ENCODE measurements around the gene STON2.
A peak's percentile ranks its signal among the peaks of the same experiment; 100 is the strongest.
"Not testable (repeated sequence)": the region's sequence is repeated elsewhere in the genome, so short reads cannot be mapped to it uniquely, and the experiment has no call there.

STON2 gene

GRCh38 chr14:81223788-81224187 is 176.3 kb downstream of the STON2 start:
- DNase-seq (ENCODE audit: low read depth in 2 of 2), result not testable (repeated sequence)

- no peak for DNase-seq (ENCODE audit: low read depth in 2 of 2)
Observed at GRCh38 chr14:81222691-81223090, 177.4 kb downstream of the STON2 start.

- DNase-seq (ENCODE audit: low read depth in 2 of 2), result no peak
Observed at GRCh38 chr14:81222126-81222525, 178.0 kb downstream of the STON2 start.

- no peak for DNase-seq (ENCODE audit: low read depth in 2 of 2)
Observed at GRCh38 chr14:81221579-81222102, 178.5 kb downstream of the STON2 start.

- DNase-seq (ENCODE audit: low read depth in 2 of 2), result peak; percentile 84 to 86
Observed at GRCh38 chr14:81220830-81221578, 179.1 kb downstream of the STON2 start, which contains the start of gene GTF2A1. TSS of gene GTF2A1 (minus strand) at chr14:81220959. CDS start at chr14:81220518, 441 bp downstream.

GRCh38 chr14:81220580-81220829 is 179.6 kb downstream of the STON2 start:
- no peak for DNase-seq (ENCODE audit: low read depth in 2 of 2)

GRCh38 chr14:81219759-81220579 is 180.2 kb downstream of the STON2 start:
- peak in 1 of 2 donors; percentile 18 for DNase-seq (ENCODE audit: low read depth in 2 of 2)

GRCh38 chr14:81219210-81219758 is 180.8 kb downstream of the STON2 start:
- peak; percentile 62 to 73 for DNase-seq (ENCODE audit: low read depth in 2 of 2)

- no peak for DNase-seq (ENCODE audit: low read depth in 2 of 2)
Observed at GRCh38 chr14:81211844-81212243, 188.3 kb downstream of the STON2 start.

Measured in activated CD8-positive, alpha-beta memory T cell treated with anti-CD3 and anti-CD28 coated beads for 4 hours (primary cell).